DOHH2 (cell line): ENCODE results near the gene WARS2.

Source experiments
- EZH2phosphoT487 ChIP-seq: fragments of 200-600 bp; sonication (generic); IDR thresholded peaks from 2 replicates; pipeline ENCODE4 v1.6.1; 2017; ENCODE audit warnings: borderline replicate concordance, mild to moderate bottlenecking, antibody characterized with exemption, low read length, moderate library complexity, mixed read lengths
- TF ChIP-seq, protein P1 (sequence below): fragments of 200-600 bp; sonication (generic); IDR thresholded peaks from one replicate; pipeline ENCODE4 v1.5.1; 2014; ENCODE audit warnings: antibody characterized with exemption, mild to moderate bottlenecking, low read depth, low read length; ENCODE audit not compliant: poor library complexity, severe bottlenecking

- TF ChIP-seq, protein P1, sequence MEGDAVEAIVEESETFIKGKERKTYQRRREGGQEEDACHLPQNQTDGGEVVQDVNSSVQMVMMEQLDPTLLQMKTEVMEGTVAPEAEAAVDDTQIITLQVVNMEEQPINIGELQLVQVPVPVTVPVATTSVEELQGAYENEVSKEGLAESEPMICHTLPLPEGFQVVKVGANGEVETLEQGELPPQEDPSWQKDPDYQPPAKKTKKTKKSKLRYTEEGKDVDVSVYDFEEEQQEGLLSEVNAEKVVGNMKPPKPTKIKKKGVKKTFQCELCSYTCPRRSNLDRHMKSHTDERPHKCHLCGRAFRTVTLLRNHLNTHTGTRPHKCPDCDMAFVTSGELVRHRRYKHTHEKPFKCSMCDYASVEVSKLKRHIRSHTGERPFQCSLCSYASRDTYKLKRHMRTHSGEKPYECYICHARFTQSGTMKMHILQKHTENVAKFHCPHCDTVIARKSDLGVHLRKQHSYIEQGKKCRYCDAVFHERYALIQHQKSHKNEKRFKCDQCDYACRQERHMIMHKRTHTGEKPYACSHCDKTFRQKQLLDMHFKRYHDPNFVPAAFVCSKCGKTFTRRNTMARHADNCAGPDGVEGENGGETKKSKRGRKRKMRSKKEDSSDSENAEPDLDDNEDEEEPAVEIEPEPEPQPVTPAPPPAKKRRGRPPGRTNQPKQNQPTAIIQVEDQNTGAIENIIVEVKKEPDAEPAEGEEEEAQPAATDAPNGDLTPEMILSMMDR = no peak
- TF ChIP-seq EZH2phosphoT487 = no peak
These were observed 93.5 kb downstream of the WARS2 start for GRCh38 chr1:119046785-119047438.
